Pulmonary artery endothelial cell (primary cell): ENCODE measurements around the gene FAM149A. TPM values are rescaled to one million over a fixed set of nuclear protein-coding genes. Genes with fewer than 3 reads are reported as not detected.

Source experiments
- DNase-seq: peaks from one replicate; pipeline ENCODE4 v3.0.0-alpha.2; 2011; ENCODE audit warnings: low read depth, low spot score
- total RNA-seq: library from RNA; depleted of rRNA; stranded (reverse); fragments of >200 nt; gene quantifications from 2 replicates; pipeline ENCODE4 v1.2.3, GENCODE V29; 2014

The FAM149A gene
- total RNA-seq, 1 donor from 2014 or later, result 0.40 TPM

GRCh38 chr4:186201535-186202230 is 97.2 kb downstream of the FAM149A start:
- DNase-seq, result no peak

- no peak for DNase-seq
Observed at GRCh38 chr4:186202490-186203140, 98.1 kb downstream of the FAM149A start.

- DNase-seq, result no peak
Observed at GRCh38 chr4:186203406-186203805, 98.9 kb downstream of the FAM149A start.

GRCh38 chr4:186204103-186204559 is 99.6 kb downstream of the FAM149A start:
- DNase-seq, result no peak

- DNase-seq, result no peak
Observed at GRCh38 chr4:186204686-186205085, 100.2 kb downstream of the FAM149A start.

- DNase-seq, result no peak
Observed at GRCh38 chr4:186205156-186205555, 100.7 kb downstream of the FAM149A start.

GRCh38 chr4:186216465-186217024 is 112.0 kb downstream of the FAM149A start:
- no peak for DNase-seq

GRCh38 chr4:186217733-186218293 is 113.3 kb downstream of the FAM149A start:
- DNase-seq, result no peak

- DNase-seq, result no peak
Observed at GRCh38 chr4:186221624-186222023, 117.1 kb downstream of the FAM149A start.

Other genes with a start within 250 kb of the FAM149A start
- 1.6 and 7.0 TPM in 2 replicates for gene TLR3, start 35.5 kb upstream of the FAM149A start, total RNA-seq
- gene CYP4V2, start 86.9 kb downstream of the FAM149A start, total RNA-seq, result 2.6 and 3.1 TPM in 2 replicates
- gene KLKB1, start 122.8 kb downstream of the FAM149A start, total RNA-seq, result 0.25 TPM in 1 of 2 replicates, not detected in the other
- not detected in 2 replicates for gene F11, start 161.5 kb downstream of the FAM149A start, total RNA-seq